ENCODE data around the gene C11orf58.

The C11orf58 gene

GRCh38 chr11:16767137-16767536 is 28.7 kb downstream of the C11orf58 start:
- in situ Hi-C loops (cut with MboI; ENCODE audit: low sequenced_read_pairs) = no loop called here

- in situ Hi-C loops (cut with MboI; ENCODE audit: low sequenced_read_pairs) = no loop called here
Observed at GRCh38 chr11:16767957-16768356, 29.5 kb downstream of the C11orf58 start.

- in situ Hi-C loops (cut with MboI; ENCODE audit: low sequenced_read_pairs) = no loop called here
Observed at GRCh38 chr11:16769386-16769785, 30.9 kb downstream of the C11orf58 start.

- in situ Hi-C loops (cut with MboI; ENCODE audit: low sequenced_read_pairs) = no loop called here
Observed at GRCh38 chr11:16770016-16770415, 31.6 kb downstream of the C11orf58 start.

GRCh38 chr11:16771350-16772140 is 33.1 kb downstream of the C11orf58 start:
- in situ Hi-C loops (cut with MboI; ENCODE audit: low sequenced_read_pairs) = no loop called here

GRCh38 chr11:16772141-16772512 is 33.7 kb downstream of the C11orf58 start:
- in situ Hi-C loops (cut with MboI; ENCODE audit: low sequenced_read_pairs) = no loop called here

GRCh38 chr11:16773981-16774935 is 35.8 kb downstream of the C11orf58 start:
- in situ Hi-C loops (cut with MboI; ENCODE audit: low sequenced_read_pairs) = no loop called here

- in situ Hi-C loops (cut with MboI; ENCODE audit: low sequenced_read_pairs) = no loop called here
Observed at GRCh38 chr11:16774936-16775613, 36.6 kb downstream of the C11orf58 start.

- in situ Hi-C loops (cut with MboI; ENCODE audit: low sequenced_read_pairs) = no loop called here
Observed at GRCh38 chr11:16775614-16776283, 37.3 kb downstream of the C11orf58 start.

GRCh38 chr11:16776711-16777612 is 38.5 kb downstream of the C11orf58 start:
- in situ Hi-C loops (cut with MboI; ENCODE audit: low sequenced_read_pairs) = no loop called here

GRCh38 chr11:16777613-16777975 is 39.1 kb downstream of the C11orf58 start:
- in situ Hi-C loops (cut with MboI; ENCODE audit: low sequenced_read_pairs) = no loop called here

- in situ Hi-C loops (cut with MboI; ENCODE audit: low sequenced_read_pairs) = no loop called here
Observed at GRCh38 chr11:16778286-16778685, 39.8 kb downstream of the C11orf58 start.

- in situ Hi-C loops (cut with MboI; ENCODE audit: low sequenced_read_pairs) = no loop called here
Observed at GRCh38 chr11:16778876-16779275, 40.4 kb downstream of the C11orf58 start.

- in situ Hi-C loops (cut with MboI; ENCODE audit: low sequenced_read_pairs) = no loop called here
Observed at GRCh38 chr11:16779436-16779835, 41.0 kb downstream of the C11orf58 start.

- in situ Hi-C loops (cut with MboI; ENCODE audit: low sequenced_read_pairs) = loop anchor here (10.0 kb wide), 1 partner anchor 285 kb away; no protein-coding TSS in a partner anchor
Observed at GRCh38 chr11:16780146-16780545, 41.7 kb downstream of the C11orf58 start.

- in situ Hi-C loops (cut with MboI; ENCODE audit: low sequenced_read_pairs) = loop anchor here (10.0 kb wide), 1 partner anchor 284 kb away; no protein-coding TSS in a partner anchor
Observed at GRCh38 chr11:16780698-16781550, 42.5 kb downstream of the C11orf58 start.

GRCh38 chr11:16781936-16782919 is 43.8 kb downstream of the C11orf58 start:
- in situ Hi-C loops (cut with MboI; ENCODE audit: low sequenced_read_pairs) = loop anchor here (10.0 kb wide), 1 partner anchor 283 kb away; no protein-coding TSS in a partner anchor
